HG03558 (cell line): ENCODE measurements around the gene MYO1H.
"Not testable (repeated sequence)": the region's sequence is repeated elsewhere in the genome, so short reads cannot be mapped to it uniquely, and the experiment has no call there.

Experiments
- ATAC-seq: cut with Tn5 transposase; IDR thresholded peaks from one replicate; pipeline ENCODE4 v1.9.1; 2021; ENCODE audit warnings: moderate number of reproducible peaks; ENCODE audit not compliant: unreplicated experiment; ENCODE audit errors: extremely low read depth

Gene MYO1H

GRCh38 chr12:109347589-109347988, at the start of gene MYO1H:
MYO1H (plus strand) TSS chr12:109347900; CDS start chr12:109347961, 61 bp downstream.
- ATAC-seq, result no peak

DNA sequence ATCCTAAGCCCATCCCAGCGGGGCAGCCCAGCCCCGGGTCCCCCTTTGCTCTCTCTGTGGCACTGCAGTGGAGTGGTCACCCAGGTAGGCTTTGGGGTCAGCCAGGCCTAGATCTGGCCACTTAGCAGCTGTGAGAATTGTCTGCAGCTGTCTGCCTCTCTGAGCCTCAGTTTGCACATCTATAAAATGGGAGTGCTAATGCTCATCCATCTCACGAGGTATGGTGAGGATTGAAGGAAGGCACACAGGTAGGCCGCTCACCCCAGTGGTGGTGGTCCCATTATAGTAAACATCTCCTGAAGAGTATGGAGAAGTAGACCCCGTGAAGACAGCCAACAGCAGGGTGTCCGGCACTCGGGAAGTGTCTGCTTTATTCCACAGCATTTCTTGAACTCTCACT, 47.9 kb upstream of the MYO1H start:
- no peak for ATAC-seq

- no peak for ATAC-seq
These were observed 46.0 kb upstream of the MYO1H start for GRCh38 chr12:109301643-109302168.

DNA sequence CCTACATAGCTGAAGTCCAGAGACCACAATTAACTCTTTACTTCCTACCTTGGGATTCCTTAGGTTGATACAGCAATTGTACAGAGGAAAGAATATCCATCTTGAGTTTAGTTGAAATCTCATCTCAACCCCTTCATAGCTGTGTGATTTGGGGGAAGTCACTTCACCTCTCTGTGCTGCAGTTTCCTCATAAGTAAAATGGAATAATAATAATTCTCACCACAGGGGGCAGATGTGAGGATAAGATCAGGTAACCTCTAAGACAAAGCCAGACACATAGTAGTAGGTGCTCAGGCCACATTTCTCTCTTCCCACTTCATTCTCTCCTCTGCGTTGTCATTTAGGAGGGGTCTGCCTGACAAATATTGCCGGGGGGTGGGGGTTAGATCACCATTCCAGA, 45.3 kb upstream of the MYO1H start:
- no peak for ATAC-seq

DNA sequence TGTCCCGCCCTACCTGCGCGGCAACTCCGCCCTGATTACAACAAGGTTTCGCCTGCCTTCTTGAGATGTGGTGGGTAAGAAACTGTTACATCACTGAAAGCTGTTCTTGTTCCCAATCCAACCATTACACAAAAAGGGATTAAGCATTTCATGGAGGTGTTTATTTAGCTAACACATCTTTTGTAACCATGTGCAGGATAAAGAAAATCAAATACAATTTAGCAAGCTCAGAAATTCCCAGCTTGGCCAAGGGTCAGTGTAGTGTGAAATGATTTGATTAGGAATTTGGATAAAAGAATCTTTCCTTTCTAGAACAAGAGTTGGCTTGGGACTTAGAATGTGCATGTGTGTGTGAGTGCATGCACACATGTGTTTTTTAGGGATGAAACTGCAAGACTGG, 44.9 kb upstream of the MYO1H start:
- no peak for ATAC-seq

GRCh38 chr12:109304485-109304884, 43.2 kb upstream of the MYO1H start:
- no peak for ATAC-seq

DNA sequence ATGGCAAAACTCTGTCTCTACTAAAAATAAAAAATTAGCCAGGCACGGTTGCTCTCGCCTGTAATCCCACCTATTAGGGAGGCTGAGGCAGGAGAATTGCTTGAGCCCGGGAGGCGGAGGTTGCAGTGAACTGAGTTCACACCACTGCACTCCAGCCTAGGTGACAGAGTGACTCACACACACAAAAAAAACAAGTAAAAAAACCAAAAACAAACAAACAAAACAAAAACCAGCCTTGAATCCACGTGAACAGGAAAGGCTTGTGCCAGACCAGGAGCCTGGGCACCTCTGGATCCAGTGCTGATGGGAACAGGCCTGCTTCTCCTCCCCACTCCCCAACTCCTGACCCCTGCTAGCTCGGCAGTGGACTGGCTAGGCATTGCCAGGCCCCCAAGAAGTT, 42.2 kb upstream of the MYO1H start:
- no peak for ATAC-seq

DNA sequence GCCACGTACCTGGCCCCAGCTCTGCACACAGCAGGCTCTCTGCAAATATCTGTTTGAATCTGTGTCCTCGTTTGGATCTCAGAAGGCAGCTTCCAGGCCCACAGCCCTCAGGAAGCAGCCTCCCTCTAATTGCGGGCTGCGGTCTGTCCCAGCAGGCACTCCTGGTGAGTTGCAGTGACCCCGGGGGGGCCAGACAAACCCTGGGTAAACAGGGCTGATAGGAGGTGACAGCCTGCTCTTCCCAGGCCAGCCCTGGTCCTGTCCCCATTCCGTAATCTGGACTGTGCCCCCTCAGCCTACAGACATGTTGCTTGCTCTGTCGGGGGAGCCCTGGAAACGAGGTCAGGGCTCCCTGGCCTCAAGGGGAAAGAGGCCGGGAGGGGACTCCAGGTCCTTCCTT, 40.6 kb upstream of the MYO1H start:
- ATAC-seq, result no peak

GRCh38 chr12:109308534-109309380, 38.9 kb upstream of the MYO1H start, which contains the start of gene FOXN4:
FOXN4 (minus strand) TSS chr12:109309284; CDS start chr12:109308321, 963 bp downstream.
- ATAC-seq, result no peak

GRCh38 chr12:109309381-109310246, 38.1 kb upstream of the MYO1H start:
- no peak for ATAC-seq

DNA sequence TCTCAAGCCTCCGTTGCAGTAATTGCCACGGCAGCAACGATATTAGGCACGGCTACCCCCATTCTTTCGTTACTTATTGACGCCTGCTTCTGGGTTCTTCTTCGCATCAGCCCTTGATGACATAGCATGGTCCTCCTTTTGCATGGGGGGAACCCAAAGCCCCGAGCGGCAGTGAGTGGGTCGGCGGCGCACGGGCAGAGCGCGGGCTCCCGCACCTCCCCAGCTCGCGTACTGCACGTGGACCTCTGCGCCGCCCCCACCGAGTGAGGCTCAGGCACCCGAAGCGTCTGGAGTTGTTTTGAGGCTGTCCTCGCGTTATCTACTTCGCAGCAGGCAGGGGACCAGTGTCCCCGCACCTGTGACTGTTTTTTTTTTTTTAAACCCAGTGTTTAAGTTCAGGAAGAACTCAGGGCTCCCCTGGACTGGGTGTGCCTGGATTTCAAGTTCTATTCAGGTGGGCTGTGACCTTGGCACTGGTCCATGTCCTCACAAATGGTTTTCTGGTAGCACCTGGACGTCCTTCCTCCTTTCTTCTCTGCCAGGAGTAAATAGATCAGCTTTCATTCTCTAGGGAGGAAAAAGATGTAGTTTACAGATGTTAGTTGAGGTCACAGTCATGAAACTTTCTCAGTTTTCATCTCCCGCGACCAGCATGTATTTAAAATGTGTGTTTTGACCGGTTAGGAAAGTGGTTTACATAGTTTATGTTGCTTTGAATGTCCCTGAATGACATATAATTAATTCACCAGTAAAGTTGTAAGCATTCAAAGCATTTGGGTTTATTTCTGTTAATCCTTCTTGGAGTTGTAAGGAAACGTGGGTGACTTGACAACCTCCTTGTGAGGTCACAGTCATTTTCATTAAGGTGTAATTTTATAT, 37.2 kb upstream of the MYO1H start:
- ATAC-seq, result no peak

GRCh38 chr12:109321294-109321693, 26.4 kb upstream of the MYO1H start:
- not testable (repeated sequence) for ATAC-seq

DNA sequence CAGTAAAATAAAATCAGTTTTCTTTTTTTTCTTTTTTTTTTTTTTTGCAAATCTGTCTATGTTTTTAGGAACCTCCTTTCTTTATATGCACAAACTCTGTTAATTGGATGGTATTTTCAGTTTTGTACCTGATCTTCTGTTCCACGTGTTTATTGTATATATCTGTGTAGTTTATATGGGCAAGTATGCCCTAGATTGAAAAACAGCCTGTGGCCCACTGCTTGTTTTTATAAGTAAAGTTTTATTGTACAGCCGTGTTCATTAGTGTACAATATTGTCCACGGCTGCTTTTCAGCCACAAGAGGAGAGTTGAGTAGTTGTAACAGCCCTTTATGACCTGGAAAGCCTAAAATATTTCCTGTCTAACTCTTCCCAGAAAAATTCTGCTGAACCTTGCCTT, 18.7 kb upstream of the MYO1H start:
- ATAC-seq, result no peak

DNA sequence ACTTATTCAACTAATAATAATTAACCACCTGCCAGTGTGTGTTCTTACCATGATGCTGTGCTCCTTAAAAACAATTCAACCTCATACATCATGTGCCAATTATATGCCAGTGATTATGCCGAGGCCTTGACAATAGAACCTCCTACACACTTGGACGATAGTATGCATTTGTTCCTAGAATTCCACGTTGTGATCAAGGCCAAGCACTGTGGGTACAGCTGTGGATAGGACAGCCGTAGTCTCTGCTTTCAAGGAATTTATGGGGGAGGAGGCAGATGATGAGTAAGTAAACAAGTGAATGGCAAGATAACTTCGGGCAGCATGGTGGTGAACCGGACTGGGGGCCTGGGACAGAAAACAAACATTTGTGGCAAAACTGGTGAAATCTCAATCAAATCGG, 18.0 kb upstream of the MYO1H start:
- ATAC-seq, result no peak

- no peak for ATAC-seq
These were observed 17.1 kb upstream of the MYO1H start for GRCh38 chr12:109330282-109331230.

GRCh38 chr12:109331301-109331952, 16.3 kb upstream of the MYO1H start:
- no peak for ATAC-seq

DNA sequence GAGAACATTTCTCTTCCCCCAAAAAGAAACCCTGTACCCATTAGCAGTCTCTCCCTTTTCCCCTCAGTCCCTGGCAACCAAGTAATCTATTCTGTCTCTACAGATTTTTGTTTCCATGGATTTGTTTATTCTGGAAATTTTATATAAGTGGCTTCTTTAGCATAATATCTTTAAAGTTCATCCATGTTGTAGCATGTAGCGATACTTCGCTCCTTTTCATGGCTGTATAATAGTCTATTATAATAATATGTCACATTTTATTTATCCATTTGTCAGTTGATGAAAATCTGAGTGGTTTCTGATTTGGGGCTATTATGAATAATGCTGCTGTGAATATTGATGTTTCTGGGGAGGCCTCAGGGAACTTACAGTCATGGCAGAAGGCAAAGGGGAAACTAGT, 12.8 kb upstream of the MYO1H start:
- ATAC-seq, result no peak

DNA sequence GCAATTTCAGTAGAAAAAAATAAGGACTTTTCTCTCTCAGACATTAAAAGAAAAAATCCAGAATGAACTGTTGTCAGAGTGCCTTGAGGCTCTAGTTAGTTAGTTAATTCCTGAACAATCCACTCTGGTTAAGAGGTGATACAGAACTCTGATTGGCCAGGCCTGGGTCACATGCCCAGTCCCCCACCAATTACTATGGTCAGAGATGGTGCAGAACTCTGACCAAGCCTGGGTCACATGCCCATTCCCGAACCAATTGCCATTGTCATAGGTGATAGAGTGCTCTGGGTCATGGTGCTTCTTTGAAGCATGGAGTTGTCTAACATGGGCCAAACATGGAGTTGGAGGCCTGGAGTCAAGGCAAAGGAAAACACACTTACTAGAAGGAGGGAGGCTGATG, 11.1 kb upstream of the MYO1H start:
- ATAC-seq, result no peak
